T-helper 2 cell treated with Interferon-gamma antibody and Interleukin-4, amounts not matched to agents 100 ng/mL and 5 ng/mL, for 36 hours (primary cell): ENCODE results near the gene C9orf78. TPM values are rescaled to one million over a fixed set of nuclear protein-coding genes. Genes with fewer than 3 reads are reported as not detected.
"Not testable (repeated sequence)": the region's sequence is repeated elsewhere in the genome, so short reads cannot be mapped to it uniquely, and the experiment has no call there.

ENCODE experiments used
- intact Hi-C: fragments of 100-400 bp; cut with micrococcal nuclease; formaldehyde crosslinking; loops from one replicate; pipeline ENCODE4 v1.15.1; 2023
- total RNA-seq: library from RNA; stranded (reverse); gene quantifications from 2 replicates; pipeline ENCODE4 v1.2.3, GENCODE V29; 2022

The C9orf78 gene
- total RNA-seq, 1 donor from 2014 or later, result 73.7 TPM

GRCh38 chr9:129814432-129815223 lies 20.4 kb downstream of the C9orf78 start:
- intact Hi-C loops, result no loop called here

- intact Hi-C loops, result no loop called here
These were observed 21.4 kb downstream of the C9orf78 start for GRCh38 chr9:129813661-129814060.

GRCh38 chr9:129812385-129812784 lies 22.7 kb downstream of the C9orf78 start:
- intact Hi-C loops, result no loop called here

GRCh38 chr9:129811967-129812363 lies 23.1 kb downstream of the C9orf78 start:
- intact Hi-C loops, result no loop called here

GRCh38 chr9:129810788-129811187 lies 24.3 kb downstream of the C9orf78 start:
- intact Hi-C loops, result no loop called here

GRCh38 chr9:129810116-129810515 lies 25.0 kb downstream of the C9orf78 start:
- intact Hi-C loops, result no loop called here

- intact Hi-C loops, result no loop called here
These were observed 25.7 kb downstream of the C9orf78 start for GRCh38 chr9:129809346-129809745.

- intact Hi-C loops, result no loop called here
These were observed 29.0 kb downstream of the C9orf78 start for GRCh38 chr9:129806061-129806460.

- intact Hi-C loops, result loop anchor here (1.0 to 5.0 kb wide), 3 partner anchors 21 to 161 kb away; partner anchors contain the start of genes ASB6, C9orf78, TOR1A and USP20
These were observed 31.4 kb downstream of the C9orf78 start for GRCh38 chr9:129803676-129804060.

- intact Hi-C loops, result loop anchor here (1.0 to 5.0 kb wide), 3 partner anchors 21 to 161 kb away; partner anchors contain the start of genes ASB6, C9orf78, TOR1A and USP20
These were observed 32.0 kb downstream of the C9orf78 start, which contains the start of gene TOR1B for GRCh38 chr9:129802833-129803675. TSS of gene TOR1B (plus strand) at chr9:129803184. CDS start at chr9:129803213, 29 bp downstream.

GRCh38 chr9:129801504-129801903 lies 33.6 kb downstream of the C9orf78 start:
- intact Hi-C loops, result loop anchor here (5.0 kb wide), 1 partner anchor 159 kb away; the partner anchor contains the start of gene ASB6

- intact Hi-C loops, result no loop called here
These were observed 36.1 kb downstream of the C9orf78 start for GRCh38 chr9:129798973-129799372.

GRCh38 chr9:129796029-129796428 lies 39.0 kb downstream of the C9orf78 start:
- intact Hi-C loops, result not testable (repeated sequence)

GRCh38 chr9:129794549-129794948 lies 40.5 kb downstream of the C9orf78 start:
- intact Hi-C loops, result no loop called here

GRCh38 chr9:129786481-129786880 lies 48.6 kb downstream of the C9orf78 start:
- intact Hi-C loops, result no loop called here

GRCh38 chr9:129785866-129786265 lies 49.2 kb downstream of the C9orf78 start:
- intact Hi-C loops, result loop anchor here (2.0 kb wide), 1 partner anchor 655 kb away; no protein-coding TSS in a partner anchor

GRCh38 chr9:129784970-129785369 lies 50.1 kb downstream of the C9orf78 start:
- intact Hi-C loops, result loop anchor here (2.0 kb wide), 1 partner anchor 654 kb away; no protein-coding TSS in a partner anchor

GRCh38 chr9:129783516-129784361 lies 51.3 kb downstream of the C9orf78 start:
- intact Hi-C loops, result loop anchor here (1.0 to 2.0 kb wide), 4 partner anchors 46 to 653 kb away; partner anchors contain the start of gene ASB6

- intact Hi-C loops, result no loop called here
These were observed 53.1 kb downstream of the C9orf78 start for GRCh38 chr9:129781981-129782380.

GRCh38 chr9:129781131-129781530 lies 53.9 kb downstream of the C9orf78 start:
- intact Hi-C loops, result no loop called here
